GM12875 (cell line): ENCODE data around the gene IFNA21.

Source experiments
- H3K4me3 ChIP-seq: one replicate; pipeline ENCODE4 v1.5.1; 2011; ENCODE audit warnings: low read depth, low read length, control low read depth
- TF ChIP-seq, protein P1 (sequence below): IDR thresholded peaks from 2 replicates; pipeline ENCODE4 v1.5.1; 2011; ENCODE audit warnings: low read depth, mild to moderate bottlenecking, control low read depth, inconsistent platforms, low read length, moderate library complexity, borderline replicate concordance; ENCODE audit not compliant: insufficient read depth

IFNA21 gene

DNA sequence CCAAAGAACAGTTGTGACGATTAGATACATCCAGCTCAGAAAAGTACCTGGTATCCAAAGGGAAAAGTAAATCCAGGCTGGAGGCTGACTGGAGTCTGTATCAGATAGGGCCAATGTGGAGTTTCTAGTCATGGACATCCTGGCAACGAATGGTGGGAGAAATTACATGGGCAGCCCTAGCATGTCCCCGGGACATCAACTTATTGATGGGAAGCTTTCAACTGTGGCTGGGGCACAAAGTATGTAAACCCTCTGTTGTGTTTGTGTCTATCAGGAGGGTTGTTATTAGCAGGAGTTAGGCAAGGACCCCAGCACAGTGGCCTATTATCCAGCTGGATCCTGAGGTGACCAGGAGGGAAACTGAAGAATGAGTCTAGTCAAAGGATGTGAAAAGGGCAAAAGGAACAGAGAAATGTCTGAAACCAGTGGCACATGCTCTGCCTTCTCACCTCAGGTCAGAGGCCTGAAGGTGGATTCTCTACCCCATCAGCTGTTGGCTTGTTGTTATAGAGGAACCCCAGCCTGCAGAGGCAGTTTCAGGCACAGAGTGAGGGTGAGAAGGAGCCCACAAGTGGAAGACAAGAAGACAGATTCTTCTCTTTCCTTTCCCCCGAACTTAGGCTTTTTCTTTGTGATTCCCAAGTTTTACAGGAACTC lies 44.7 kb downstream of the IFNA21 start:
- no peak overlapping the region for H3K4me3 ChIP-seq
- TF ChIP-seq, protein P1, sequence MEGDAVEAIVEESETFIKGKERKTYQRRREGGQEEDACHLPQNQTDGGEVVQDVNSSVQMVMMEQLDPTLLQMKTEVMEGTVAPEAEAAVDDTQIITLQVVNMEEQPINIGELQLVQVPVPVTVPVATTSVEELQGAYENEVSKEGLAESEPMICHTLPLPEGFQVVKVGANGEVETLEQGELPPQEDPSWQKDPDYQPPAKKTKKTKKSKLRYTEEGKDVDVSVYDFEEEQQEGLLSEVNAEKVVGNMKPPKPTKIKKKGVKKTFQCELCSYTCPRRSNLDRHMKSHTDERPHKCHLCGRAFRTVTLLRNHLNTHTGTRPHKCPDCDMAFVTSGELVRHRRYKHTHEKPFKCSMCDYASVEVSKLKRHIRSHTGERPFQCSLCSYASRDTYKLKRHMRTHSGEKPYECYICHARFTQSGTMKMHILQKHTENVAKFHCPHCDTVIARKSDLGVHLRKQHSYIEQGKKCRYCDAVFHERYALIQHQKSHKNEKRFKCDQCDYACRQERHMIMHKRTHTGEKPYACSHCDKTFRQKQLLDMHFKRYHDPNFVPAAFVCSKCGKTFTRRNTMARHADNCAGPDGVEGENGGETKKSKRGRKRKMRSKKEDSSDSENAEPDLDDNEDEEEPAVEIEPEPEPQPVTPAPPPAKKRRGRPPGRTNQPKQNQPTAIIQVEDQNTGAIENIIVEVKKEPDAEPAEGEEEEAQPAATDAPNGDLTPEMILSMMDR, result no peak

DNA sequence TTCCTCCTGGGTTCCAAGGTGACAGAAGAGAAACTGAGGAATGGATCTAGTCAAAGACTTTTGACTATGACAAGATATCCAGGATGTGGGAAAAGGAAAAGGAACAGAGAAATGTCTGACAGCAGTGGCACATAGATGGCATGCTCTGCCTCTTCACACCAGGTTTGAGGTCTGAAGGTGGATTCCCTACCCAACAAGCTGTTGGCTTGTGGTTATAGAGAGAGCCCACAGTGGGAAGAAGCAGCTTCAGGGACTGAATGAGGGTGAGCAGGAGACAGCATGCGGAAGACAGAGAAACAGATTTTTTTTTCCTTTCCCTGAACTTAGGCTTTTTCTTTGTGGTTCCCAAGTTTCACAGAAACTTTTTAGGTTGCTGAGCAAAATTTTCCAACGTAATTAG lies 45.4 kb downstream of the IFNA21 start:
- TF ChIP-seq, protein P1, result no peak
- no peak overlapping the region for H3K4me3 ChIP-seq

DNA sequence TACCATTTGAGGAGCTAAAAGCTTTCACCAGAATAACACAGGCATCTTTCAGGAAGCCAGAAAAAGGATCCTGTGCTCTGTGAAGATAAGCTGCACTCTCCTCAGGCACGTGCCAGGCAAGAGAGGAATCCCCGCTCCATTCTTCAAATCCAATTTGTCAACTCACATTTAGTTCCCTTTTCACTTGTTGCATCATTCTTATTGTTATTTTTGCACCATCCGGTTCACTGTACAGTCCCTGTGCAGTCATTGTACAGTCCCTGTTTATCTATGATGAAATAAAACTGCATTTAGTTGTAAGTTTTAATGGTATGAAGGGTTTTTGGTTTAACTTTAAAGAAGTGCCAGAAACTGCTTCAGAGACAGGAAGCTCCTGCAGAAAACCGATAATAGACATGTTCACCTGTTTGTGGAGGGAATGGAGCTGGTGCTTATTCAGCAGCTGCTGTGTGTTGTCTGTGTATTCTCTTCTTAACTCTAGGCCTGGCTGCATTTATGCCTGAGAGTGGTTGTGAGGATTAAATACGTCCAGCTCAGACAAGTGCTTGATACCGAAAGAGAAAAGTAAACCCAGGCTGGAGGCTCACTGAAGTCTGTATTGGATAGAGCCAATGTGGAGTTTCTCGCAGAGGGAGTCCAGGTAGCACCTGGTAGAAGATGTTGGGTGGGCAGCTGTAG lies 47.2 kb downstream of the IFNA21 start:
- no peak overlapping the region for H3K4me3 ChIP-seq
- TF ChIP-seq, protein P1, result no peak
